Keratinocyte (primary cell): ENCODE results near the gene NLRX1. TPM values are rescaled to one million over a fixed set of nuclear protein-coding genes. Genes with fewer than 3 reads are reported as not detected.

ENCODE experiments used
- DNase-seq: peaks from one replicate; pipeline ENCODE4 v3.0.0-alpha.2; 2011; ENCODE audit warnings: low read depth, missing footprints, low spot score
- FAIRE-seq: peaks from 2 replicates; lab custom pipeline; 2011; peaks lifted over from hg19 to GRCh38; lab: Jason Lieb, UNC
- H2AFZ ChIP-seq: 2 replicates; pipeline ENCODE4 v1.6.0; 2012; ENCODE audit warnings: low read length, control low read depth, inconsistent platforms; ENCODE audit not compliant: control insufficient read depth
- H3K27ac ChIP-seq: 2 replicates; pipeline ENCODE4 v1.5.1; 2011; ENCODE audit warnings: low read length; ENCODE audit not compliant: control insufficient read depth, insufficient read depth
- H3K27me3 ChIP-seq: 3 replicates; pipeline ENCODE4 v1.6.0; 2011; ENCODE audit warnings: low read length; ENCODE audit not compliant: control insufficient read depth, insufficient read depth; ENCODE audit errors: extremely low read depth
- H3K36me3 ChIP-seq, 2 experiments: 2 replicates in 1 of 2; 3 replicates in 1 of 2; pipeline ENCODE4 v1.5.1; 2011; ENCODE audit warnings: low read length in 2 of 2, mild to moderate bottlenecking in 1 of 2; ENCODE audit not compliant: control insufficient read depth in 2 of 2, insufficient read depth in 2 of 2; ENCODE audit errors: extremely low read depth in 1 of 2
- H3K4me1 ChIP-seq: 3 replicates; pipeline ENCODE4 v1.5.1; 2011; ENCODE audit warnings: low read length; ENCODE audit not compliant: control insufficient read depth, insufficient read depth; ENCODE audit errors: extremely low read depth
- H3K4me2 ChIP-seq: 3 replicates; pipeline ENCODE4 v1.6.0; 2011; ENCODE audit warnings: low read depth, low read length; ENCODE audit not compliant: control insufficient read depth, insufficient read depth; ENCODE audit errors: extremely low read depth
- H3K4me3 ChIP-seq, 3 experiments: fragments of 200-600 bp in 1 of 3; sonication (generic) in 1 of 3; 2 replicates in 2 of 3; 3 replicates in 1 of 3; pipeline ENCODE4 v1.5.1; 2011 to 2016; ENCODE audit warnings: low read length in 3 of 3, mild to moderate bottlenecking in 3 of 3, control low read depth in 2 of 3, inconsistent platforms in 1 of 3, low read depth in 1 of 3, mixed read lengths in 1 of 3, mixed run types in 1 of 3, moderate library complexity in 1 of 3; ENCODE audit not compliant: control insufficient read depth in 2 of 3, insufficient read depth in 2 of 3; ENCODE audit errors: extremely low read depth in 1 of 3
- H3K79me2 ChIP-seq: 2 replicates; pipeline ENCODE4 v1.6.0; 2012; ENCODE audit warnings: low read length; ENCODE audit not compliant: control insufficient read depth, insufficient read depth
- H3K9ac ChIP-seq: 3 replicates; pipeline ENCODE4 v1.6.0; 2011; ENCODE audit warnings: low read length; ENCODE audit not compliant: control insufficient read depth, insufficient read depth; ENCODE audit errors: extremely low read depth
- H3K9me1 ChIP-seq: 3 replicates; pipeline ENCODE4 v1.6.0; 2011; ENCODE audit warnings: low read length; ENCODE audit not compliant: control insufficient read depth, insufficient read depth; ENCODE audit errors: extremely low read depth
- H3K9me3 ChIP-seq: 2 replicates; pipeline ENCODE4 v1.5.1; 2012; ENCODE audit warnings: low read depth, low read length; ENCODE audit not compliant: control insufficient read depth
- H4K20me1 ChIP-seq: 3 replicates; pipeline ENCODE4 v1.6.0; 2011; ENCODE audit warnings: low read length; ENCODE audit not compliant: control insufficient read depth, insufficient read depth; ENCODE audit errors: extremely low read depth
- CTCF ChIP-seq, 3 experiments: IDR thresholded peaks in 1 of 3; conservative IDR thresholded peaks in 1 of 3; optimal IDR thresholded peaks in 1 of 3; 2 replicates in 2 of 3; 3 replicates in 1 of 3; pipeline versions ENCODE3 to v1.5.1; 2011; ENCODE audit warnings: low read length in 3 of 3, mild to moderate bottlenecking in 3 of 3, moderate library complexity in 2 of 3, control low read depth in 1 of 3, inconsistent platforms in 1 of 3; ENCODE audit not compliant: insufficient read depth in 2 of 3; ENCODE audit errors: extremely low read depth in 1 of 3
- EZH2 ChIP-seq: IDR thresholded peaks from one replicate; pipeline ENCODE4 v1.6.1; 2012; ENCODE audit warnings: inconsistent platforms, mild to moderate bottlenecking, low read length, moderate library complexity
- dilution Hi-C: fragments of 300-500 bp; cut with MboI; formaldehyde crosslinking; loops from one replicate; pipeline ENCODE4 v1.7.0; 2020; ENCODE audit warnings: low sequenced_read_pairs; ENCODE audit not compliant: extremely low pct_ligation_motif_present
- polyA plus RNA-seq, 5 experiments: library from polyadenylated mRNA; depleted of rRNA in 3 of 5; stranded (reverse) in 3 of 5; stranded (forward) in 1 of 5; unstranded in 1 of 5; fragments of >200 nt; gene quantifications; 1 replicate in 1 of 5; 2 replicates in 3 of 5; 3 replicates in 1 of 5; pipeline versions ENCODE4 v1.2.1 to v1.2.3, GENCODE V29; 2011 to 2012; ENCODE audit warnings: missing spikeins in 2 of 5, low read depth in 1 of 5, low replicate concordance in 1 of 5

NLRX1 gene
- polyA plus RNA-seq, 1 donor (not counting 4 experiments of a cell fraction or from before 2014, with no cell fraction given) = 8.1 TPM

GRCh38 chr11:119192111-119192510 is 23.6 kb downstream of the NLRX1 start:
- dilution Hi-C loops = no loop called here
- TF ChIP-seq EZH2 (no peak), CTCF (optimal IDR thresholded peaks at IDR 0.05 in 1 of 3, IDR thresholded peaks at IDR 0.05 in 1 of 3, conservative IDR thresholded peaks at IDR 0.05 in 1 of 3; ENCODE audit: extremely low read depth in 1 of 3, insufficient read depth in 2 of 3, low read length in 3 of 3) (no peak)
- Histone ChIP-seq H3K4me2 (no peak overlapping the region), H3K4me3 (no peak overlapping the region), H3K79me2 (no peaks in the 10 kb centered on the region), H4K20me1 (no peaks in the 10 kb centered on the region), H3K27me3 (peaks cover 8% of the 10 kb centered on the region), H3K9me1 (no peaks in the 10 kb centered on the region), H3K9me3 (no peaks in the 10 kb centered on the region), H3K9ac (no peak overlapping the region), H3K27ac (no peak overlapping the region), H3K4me1 (no peaks in the 10 kb centered on the region), H2AFZ (no peak overlapping the region), H3K36me3 (no peaks in the 10 kb centered on the region)
- no peak for FAIRE-seq
- DNase-seq = no peak

- no peak overlapping the region for H3K9ac ChIP-seq
- no peak for DNase-seq
- H3K27me3 ChIP-seq = no peaks in the 10 kb centered on the region
- no peaks in the 10 kb centered on the region for H3K4me1 ChIP-seq
- H3K4me2 ChIP-seq = no peak overlapping the region
- H3K36me3 ChIP-seq = no peaks in the 10 kb centered on the region
- no peaks in the 10 kb centered on the region for H3K79me2 ChIP-seq
- no peaks in the 10 kb centered on the region for H4K20me1 ChIP-seq
- no peak overlapping the region for H2AFZ ChIP-seq
- FAIRE-seq = no peak
- no peak overlapping the region for H3K27ac ChIP-seq
- H3K9me3 ChIP-seq = no peaks in the 10 kb centered on the region
- dilution Hi-C loops = no loop called here
- H3K9me1 ChIP-seq = no peaks in the 10 kb centered on the region
- no peak overlapping the region for H3K4me3 ChIP-seq
- no peak for TF ChIP-seq EZH2
- TF ChIP-seq CTCF (optimal IDR thresholded peaks at IDR 0.05 in 1 of 3, IDR thresholded peaks at IDR 0.05 in 1 of 3, conservative IDR thresholded peaks at IDR 0.05 in 1 of 3; ENCODE audit: extremely low read depth in 1 of 3, insufficient read depth in 2 of 3, low read length in 3 of 3) = no peak
Observed at GRCh38 chr11:119193001-119193400, 24.5 kb downstream of the NLRX1 start.
